GM19397 (cell line): ENCODE results near the gene ASPDH.
"Not testable (repeated sequence)": the region's sequence is repeated elsewhere in the genome, so short reads cannot be mapped to it uniquely, and the experiment has no call there.

ENCODE experiments used
- ATAC-seq: cut with Tn5 transposase; IDR thresholded peaks from one replicate; pipeline ENCODE4 v1.9.1; 2021; ENCODE audit warnings: mild to moderate bottlenecking, moderate library complexity; ENCODE audit not compliant: unreplicated experiment

The ASPDH gene

DNA sequence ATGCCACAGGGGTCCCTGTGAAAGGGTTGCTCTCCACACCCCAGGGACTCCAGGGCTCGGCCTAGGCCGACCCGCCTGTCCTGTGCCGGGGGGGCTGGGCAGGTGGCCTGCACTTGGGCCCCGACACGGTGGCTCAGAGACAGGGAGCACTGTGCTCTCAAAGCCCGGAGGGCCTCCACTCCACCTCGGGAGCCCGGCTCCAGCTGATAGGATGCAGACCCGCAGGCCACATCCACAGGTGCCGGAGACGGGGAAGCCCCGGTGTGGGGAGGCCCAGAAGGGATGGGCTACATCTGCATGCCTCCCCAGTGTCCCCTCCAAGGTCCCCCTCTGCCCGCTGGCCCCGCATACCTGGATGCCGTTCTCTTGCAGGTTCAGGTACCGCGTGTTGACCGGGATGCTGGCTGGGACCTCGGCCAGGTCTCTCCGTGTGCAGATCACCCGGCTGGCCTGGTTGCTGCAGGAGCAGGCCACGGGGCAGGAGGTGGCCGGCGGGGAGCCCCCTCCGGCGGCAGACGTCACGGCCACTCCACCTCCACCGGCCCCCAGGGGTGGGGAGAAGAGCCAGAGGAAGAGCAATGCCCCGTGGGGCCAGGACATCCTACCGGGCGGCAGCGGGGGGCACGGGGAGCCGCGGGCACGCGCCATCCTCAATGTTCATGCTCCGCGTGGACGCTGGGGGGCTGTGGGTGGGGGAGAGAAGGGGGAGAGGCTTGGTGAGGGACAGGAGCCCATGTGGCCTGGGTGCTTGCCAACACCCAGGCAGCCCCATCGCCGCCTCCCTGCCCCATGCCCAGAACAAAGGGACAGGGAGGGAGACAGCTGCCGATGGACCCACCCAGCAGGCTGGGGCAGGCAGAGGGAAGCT lies 34.7 kb upstream of the ASPDH start:
- ATAC-seq, result no peak

DNA sequence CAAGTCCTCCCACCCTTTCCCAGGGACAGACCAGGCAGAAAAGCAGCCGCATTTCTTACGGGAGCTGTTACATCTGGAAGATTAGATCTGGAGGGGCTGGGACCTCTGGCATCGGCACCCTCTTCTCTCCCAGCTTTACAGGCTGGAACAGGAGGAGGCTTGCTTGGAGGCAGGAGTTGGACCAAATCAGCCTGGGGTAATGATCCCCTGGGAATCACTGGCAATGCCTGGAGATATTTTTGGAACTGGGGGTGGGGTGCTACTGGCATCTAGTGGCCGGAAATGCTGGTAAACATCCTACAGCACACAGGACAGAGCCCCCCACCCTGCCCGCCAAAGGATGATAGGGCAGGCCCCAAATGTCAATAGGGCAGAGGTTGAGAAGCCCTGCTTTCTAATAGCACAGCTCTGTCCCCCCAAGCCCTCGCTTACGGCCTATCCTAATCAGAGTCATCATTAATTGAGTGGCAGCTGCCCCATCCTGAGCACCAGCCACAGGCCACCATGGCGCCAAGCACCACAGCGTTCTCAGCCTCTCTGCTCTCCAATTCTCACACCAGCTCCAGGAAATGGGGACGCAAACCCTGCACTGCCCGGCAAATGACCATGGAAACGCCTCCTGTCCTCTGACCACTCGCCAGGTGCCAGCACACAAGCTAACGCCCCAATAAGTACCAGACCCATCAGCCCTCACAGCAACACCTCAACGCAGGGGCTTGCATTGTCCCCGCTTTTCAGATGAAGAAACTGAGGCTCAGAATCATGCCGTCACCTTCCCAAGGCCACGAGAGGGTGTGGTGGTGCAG lies 33.9 kb upstream of the ASPDH start:
- ATAC-seq, result no peak

DNA sequence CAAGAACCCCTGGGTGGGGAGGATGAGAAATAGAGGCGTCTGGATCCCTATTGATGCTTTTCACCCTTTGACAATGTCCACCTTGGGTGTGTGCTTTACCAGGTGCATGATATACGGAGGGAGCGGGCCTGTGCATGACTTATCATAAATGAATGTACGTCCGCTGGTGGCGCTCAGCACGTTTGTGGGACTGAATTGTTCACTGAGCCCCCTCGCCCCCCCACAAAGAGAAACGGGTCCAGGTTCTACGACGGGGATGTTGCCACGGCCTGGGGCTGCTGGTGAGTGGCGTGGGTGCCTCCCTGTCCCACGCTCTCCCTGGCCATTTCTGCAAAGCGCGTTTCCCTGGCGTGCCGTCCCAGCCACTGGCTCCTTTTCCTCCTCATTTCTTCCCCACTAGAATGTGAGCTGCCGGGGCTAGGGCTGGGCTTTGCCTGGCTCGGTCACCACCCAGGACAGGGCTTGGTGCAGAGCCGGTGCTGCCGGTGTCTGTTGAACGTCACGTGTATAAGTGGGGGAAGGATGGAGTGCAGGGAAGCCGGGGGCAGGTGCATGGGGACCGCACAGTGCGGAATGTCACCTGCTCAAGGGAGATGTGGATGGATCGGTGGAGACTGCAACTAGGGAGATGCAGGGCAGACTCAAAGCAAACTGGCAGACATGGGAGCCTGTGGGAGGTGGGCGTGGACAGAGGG lies 33.0 kb upstream of the ASPDH start:
- no peak for ATAC-seq

DNA sequence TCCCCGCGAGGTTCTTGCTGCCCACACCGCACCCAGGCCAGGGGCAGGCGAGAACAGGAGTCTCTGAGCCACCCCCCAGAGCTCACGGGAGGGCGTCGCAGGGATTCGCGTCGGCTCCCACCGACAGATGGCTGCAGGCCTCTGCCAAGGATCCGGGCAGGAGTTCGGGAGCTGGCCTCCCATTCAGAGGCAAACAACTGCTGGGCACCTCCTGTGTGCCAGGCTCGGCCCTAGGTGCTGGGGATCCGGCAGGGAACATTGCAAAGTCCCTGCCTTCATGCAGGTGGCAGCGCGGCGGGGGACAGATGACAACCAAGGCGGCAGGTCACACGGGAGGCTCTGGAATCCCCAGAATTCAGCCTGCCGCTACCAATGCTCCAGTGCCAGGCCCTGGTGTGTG lies 29.2 kb upstream of the ASPDH start:
- no peak for ATAC-seq

DNA sequence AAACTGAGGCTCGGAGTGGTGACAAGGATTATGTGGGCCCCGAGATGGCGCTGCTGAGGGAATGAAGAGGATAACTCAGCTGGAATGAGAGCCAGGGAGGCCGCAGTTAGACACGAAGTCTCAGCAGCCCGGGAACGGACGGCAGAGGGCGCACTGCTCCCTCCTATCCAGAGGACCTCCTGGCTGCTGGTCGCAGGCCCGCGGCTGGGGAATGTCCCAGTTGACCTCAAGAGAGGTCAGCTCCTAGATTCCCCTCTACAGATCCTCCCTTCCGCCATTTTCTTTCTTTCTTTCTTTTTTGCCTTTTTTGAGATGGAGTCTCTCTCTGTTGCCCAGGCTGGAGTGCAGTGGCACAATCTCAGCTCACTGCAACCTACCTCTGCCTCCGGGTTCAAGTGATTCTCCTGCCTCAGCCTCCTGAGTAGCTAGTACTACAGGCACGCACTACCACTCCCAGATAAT lies 24.1 kb upstream of the ASPDH start:
- no peak for ATAC-seq

DNA sequence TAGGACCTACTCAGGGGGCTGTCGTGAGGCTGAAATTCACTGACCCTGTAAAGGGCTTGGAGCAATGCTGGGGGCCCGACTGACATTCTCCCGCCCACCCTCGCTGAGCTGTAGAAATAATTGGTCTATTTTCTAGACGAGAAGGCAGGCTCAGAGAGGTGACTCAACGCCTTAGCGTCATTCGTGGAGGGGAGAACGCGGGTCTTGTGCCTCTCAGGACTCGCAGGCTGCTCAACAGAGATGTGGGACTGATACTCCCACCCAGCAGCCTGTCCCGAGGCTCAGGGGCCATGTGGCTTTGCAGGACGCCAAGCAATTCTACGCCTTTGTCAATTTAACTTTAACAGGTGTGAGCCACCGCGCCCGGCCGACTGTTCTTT lies 23.6 kb upstream of the ASPDH start:
- ATAC-seq, result no peak

DNA sequence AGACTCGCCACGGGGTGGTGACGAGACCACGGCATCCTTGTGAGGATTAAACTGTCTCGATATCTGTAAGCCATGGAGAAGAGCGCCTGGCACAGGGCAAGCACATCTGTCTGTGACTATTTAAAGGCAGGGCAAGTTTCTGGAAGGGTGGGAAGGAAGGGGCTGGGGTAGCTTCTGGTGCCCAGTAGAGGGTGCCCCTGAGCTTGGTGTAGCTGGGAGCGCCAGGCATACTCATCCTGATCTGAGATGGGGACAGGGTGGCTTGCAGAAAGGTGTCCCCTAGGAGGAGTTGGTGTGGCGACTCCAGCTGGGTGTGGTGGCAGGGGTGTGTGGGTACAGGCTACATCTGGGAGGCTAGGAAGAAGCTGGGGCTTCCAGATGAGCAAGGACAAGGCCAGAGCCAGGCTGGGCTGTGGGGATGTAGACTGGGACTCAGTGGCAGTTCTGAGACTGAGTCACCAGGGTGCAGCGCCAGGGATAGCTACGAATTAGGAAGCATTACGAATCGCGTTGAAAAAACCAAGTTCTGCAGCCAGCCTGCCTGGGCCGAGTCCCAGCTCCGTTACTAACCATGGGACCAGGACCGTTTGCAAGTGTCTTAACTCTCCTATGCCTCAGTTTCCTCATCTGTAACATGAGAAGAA lies 23.1 kb upstream of the ASPDH start:
- no peak for ATAC-seq

DNA sequence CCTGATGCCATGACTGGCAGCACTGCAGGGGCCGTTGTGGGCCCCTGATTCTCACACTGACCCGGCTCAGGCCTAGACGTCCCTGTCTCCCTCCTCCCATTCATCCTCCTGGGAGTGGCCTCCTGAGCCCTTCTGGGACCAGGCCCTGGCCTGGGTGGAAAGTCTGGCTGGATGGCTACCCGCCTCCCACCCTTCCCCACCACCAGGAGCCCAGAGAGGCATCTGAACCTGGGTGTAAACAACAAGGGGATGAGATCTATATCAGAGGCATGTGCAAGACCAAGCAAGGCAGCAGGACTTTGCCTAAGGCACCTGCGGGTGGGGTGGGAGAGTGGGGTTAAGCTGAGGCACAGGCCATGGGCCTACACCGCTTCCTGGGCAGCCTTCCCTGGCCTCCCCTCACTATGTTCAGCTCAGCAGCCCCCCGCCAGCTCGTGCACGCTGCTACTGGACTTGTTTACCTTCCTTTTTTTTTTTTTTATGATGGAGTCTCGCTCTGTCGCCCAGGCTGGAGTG lies 22.0 kb upstream of the ASPDH start:
- ATAC-seq, result no peak

DNA sequence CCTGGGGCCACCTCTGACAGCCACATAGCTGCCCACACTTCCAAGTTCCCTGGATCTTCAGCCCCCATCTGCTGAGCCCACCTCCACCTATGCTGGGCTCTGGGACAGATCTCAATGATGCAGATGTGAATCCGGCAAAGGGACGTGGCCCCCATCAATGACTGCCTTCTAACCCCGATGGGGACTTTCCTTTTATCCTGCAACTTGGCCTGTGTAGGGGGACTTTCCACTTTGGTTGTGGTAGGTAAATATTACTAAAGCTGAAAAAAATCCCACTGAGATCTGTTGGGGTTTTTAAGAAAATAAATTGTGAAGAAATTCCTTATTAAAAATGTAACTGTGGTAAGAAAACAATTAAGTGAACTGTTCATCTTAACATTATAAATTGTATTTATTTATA lies 20.8 kb upstream of the ASPDH start:
- ATAC-seq, result no peak

DNA sequence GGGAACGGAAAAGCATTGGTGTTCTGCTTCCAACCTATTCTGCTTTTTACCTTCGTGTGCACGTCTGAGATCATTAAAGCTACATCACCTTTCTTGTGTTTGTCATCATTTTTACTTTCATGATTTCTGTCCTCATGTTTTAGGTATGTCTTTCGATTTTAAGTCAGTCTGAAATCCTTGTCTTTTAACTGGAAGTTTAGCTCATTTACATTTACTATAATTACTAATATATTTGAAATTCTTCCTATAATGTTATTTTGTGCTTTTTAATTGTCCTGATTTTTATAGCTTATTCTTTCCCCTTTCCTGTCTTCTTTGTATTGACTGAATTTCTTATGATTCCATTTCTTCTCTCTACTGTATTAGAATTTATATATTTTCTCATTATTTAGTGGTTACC lies 19.2 kb upstream of the ASPDH start:
- ATAC-seq, result no peak

DNA sequence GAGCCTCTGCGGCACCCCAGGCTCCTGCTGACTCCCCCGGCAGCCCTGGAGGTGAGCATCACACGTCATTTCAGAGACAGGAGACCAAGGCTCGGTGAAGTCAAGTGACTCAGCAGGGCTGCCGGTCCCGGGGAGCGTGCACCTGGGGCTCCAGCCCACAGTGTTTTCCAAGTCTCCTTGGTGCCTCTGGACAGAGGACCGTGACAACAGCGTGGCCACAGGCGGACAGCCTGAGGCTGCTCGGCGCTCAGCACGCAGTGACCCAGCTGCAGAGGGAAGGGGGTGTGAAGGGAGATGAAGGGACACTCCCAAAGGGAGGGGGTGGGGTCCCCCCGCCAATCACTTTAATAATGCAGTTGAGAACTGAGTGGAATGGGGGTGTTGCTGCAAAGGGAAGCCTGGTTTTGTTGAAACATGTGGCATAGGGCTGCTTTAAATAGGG lies 17.5 kb upstream of the ASPDH start:
- ATAC-seq, result no peak

DNA sequence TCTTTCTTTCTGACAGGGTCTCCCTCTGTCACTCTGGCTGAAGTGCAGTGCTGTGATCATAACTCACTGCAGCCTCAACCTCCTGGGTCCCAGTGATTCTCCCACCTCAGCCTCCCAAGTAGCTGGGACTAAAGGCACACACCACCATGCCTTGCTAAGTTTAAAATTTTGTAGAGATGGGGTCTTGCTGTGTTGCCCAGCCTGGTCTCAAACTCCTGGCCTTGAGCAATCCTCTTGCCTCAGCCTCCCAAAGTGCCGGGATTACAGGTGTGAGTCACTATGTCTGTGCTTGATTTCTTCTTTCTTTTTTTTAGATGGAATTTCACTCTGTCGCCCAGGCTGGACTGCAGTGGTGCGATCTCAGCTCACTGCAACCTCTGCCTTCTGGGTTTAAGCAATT lies 14.3 kb upstream of the ASPDH start:
- not testable (repeated sequence) for ATAC-seq

DNA sequence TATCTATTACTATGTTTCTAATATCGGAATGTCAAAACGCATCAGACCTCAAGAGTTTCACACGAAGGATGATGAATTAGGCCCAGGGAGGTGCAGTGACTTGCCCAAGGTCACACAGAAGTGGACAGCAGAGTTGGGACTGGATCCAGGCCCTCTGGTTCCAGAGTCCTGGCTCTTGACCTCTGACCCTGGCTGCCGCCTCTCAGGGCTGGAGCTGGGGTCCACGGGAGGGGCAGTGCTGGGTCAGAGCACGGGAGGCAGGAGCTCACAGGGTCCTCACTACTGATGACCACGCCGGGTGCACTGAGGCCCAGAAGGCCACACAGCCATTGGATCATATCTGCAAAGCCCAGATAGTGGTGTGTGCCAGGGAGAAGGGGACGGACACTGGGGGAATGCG lies 9.2 kb upstream of the ASPDH start:
- ATAC-seq, result no peak

DNA sequence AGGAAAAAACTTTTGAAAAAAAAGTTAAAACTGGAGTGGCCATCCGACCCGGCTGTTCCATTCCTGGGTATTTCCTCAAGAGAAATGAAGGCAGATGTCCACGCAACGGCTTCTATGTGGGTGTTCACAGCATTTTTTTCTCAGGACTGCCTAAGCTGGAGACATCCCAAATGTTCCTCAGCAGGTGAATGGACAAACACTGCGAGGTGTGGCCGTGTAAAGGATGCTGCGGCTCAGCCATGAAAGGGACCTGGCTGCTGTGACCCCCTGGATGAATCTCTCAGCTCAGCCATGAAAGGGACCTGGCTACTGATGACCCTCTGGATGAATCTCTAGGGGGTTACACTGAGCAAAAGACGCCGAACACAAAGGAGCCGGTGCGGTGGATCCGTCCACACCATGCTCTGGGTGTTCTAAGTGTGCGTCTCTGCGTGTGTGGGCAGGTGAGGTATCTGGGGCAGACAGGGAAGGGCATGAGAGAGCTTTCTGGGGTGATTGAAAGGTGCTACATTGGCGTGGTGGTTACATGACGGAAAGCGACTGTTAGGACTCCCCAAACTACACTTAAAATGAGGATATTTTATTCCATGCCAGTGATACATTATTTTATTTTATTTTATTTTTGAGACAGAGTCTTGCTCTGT lies 7.2 kb upstream of the ASPDH start:
- no peak for ATAC-seq

DNA sequence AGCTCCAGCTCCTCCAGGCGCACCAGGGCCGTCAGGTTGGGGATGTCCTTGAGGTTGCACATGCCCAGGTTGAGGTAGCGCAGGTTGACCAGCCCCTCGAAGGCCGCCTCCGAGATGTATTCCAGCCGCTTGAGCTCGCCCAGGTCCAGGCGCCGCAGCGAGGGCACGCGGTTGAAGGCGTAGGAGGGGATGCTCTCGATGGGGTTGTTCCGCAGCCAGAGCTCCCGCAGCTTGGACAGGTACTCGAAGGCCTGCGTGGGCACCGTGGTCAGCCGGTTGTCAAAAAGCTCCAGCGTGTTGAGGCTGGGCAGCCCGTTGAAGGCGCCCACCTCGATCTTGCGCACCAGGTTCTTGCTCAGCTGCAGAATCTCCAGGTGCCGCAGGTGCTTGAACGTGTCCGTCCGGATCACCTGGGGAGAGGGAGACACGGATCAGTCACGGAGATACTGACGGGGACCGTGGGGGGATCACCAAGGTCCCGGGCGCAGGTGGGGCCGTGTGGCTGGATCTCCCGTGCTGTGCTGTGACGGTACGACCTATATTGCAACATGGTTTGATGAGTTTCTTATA lies 5.4 kb upstream of the ASPDH start:
- ATAC-seq, result no peak

DNA sequence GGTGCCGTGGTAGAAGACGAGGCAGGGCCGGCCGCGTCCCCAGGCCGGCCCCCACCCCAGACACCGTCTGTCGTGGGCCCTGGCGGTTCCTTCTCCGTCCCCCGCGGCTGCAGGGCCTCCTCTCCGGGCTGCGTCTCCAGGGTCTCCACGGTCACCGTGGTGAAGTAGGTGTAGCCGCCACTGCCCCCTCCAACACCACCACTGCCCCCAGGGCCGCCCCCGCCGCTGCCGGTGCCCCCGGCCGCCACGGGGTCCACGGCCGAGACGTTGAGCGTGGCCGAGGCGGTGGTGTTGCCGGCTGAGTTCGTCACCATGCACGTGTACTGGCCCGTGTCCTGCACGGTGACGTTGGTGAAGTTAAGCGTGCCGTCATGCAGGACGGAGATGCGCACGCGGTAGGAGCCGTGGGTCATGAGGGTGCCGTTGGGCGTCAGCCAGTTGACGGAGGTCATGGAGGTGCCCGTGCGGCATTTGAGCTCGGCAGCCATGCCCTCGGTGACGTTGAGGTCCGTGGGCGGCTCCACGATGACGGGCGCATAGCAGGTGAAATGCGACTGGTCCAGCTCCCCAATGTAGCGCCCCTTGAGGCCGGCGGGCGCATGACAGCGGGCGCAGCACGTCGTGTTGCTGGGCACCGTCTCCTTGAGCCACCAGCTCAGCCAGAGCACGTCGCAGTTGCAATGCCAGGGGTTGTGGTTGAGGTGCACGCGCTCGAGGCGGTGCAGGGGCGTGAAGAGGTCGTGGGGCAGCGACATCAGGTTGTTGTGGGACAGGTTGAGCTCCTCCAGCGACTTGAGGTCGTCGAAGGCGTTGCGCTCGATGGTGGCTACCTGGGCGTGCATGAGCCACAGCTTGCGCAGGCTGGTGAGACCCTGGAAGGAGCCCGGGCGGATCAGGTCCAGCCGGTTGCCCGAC lies 4.6 kb upstream of the ASPDH start:
- ATAC-seq, result no peak

DNA sequence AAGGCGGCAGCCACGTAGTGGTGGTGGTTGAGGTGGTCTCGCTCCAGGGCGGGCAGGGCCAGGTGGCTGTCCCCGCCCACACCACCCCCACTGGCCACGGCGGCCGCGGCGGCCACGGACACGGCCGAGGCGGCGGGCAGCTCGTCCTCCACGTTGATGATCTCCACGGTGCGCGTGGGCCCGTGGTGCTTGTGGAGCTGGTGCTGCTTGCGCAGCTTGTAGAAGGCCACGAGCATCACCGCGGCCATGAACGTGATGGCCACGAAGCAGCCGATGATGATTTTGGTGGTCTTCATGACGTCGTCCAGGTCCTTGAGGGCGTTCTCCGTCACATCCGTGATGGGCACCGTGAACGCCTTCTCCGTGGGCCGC lies 4.0 kb upstream of the ASPDH start:
- ATAC-seq, result no peak

DNA sequence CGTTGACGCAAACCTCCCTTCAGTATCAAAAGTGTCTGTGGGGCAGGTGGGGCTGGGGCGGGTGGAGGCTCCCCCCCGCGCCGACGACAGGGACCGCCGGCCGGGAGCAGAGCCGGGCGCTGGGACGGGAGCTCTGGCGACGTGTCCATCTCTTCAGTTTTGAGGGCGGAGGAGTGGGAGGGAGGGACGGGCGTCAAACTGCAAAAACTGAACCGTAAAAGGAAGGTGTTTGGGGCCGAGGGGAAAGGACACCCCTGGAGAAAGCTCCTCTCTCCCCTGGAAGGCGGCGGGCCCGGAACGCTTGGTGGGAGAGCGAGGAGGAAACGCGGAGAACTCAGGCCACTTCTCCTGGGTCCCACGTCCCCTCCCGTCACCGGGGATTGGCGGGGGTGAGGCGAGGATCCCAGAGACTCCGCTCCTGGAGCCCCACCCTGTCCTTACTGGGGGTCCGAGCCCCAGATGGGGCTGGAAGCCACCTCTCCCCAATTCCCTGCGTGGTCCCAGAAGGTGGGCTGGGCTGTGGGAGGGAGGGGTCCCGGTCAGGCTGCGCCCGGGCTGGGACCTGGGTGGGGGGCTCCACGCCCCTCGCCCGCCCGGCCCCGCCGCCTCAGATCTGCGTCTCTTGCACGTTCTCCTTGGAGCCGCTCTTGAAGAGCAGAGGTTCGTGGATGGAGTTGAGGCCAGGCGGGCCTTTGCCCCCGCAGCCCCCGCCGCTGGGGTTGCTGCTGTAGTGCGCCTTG lies 3.4 kb upstream of the ASPDH start:
- ATAC-seq, result no peak
